ENCODE data around the gene ARSG. TPM values are rescaled to one million over a fixed set of nuclear protein-coding genes. Genes with fewer than 3 reads are reported as not detected.

ARSG gene
- total and polyA plus RNA-seq, 2 of the 4 experiments (the other 2 are of a cell fraction) = 2.9 to 3.0 TPM

DNA sequence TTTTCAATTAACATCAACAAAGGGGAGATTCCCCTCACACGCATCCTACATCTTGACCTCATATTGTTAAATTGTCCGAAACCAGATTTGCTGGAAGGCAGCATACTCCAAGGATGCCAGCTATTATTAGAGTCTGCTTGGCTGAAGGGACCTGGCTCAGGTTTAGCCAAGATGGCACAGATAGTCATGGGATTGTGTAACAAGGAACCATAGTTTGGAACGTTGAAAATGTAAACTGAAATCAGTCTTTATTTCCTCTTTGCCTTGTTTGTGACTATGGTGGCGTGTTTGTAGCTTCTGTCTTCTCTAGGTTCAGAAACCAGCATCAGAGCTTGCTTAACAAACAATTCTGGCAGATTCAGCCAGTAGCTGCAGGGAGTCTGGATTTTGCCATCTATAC is 5.9 kb downstream of the ARSG start (continued):
- TF ChIP-seq CEBPB (IDR thresholded peaks at IDR 0.05; ENCODE audit: low read depth, low read length) (no peak), POLR2A (IDR thresholded peaks at IDR 0.05; ENCODE audit: low read depth, low read length) (no peak), MAFK (IDR thresholded peaks at IDR 0.05; ENCODE audit: low read depth, low read length) (no peak)

- Histone ChIP-seq H2AK5ac (ENCODE audit: low read depth, low read length) (no peak overlapping the region), H3K27me3 (ENCODE audit: control insufficient read depth, insufficient read depth, low read length) (peaks cover 4% of the 10 kb centered on the region), H2BK5ac (ENCODE audit: low read depth, low read length, poor library complexity, severe bottlenecking) (no peak overlapping the region), H3K79me1 (ENCODE audit: low read depth in 1 of 2, low read length in 2 of 2) (no peaks in the 10 kb centered on the region), H2AFZ (replicated peaks; ENCODE audit: low read length, poor library complexity) (no peak overlapping the region), H3K9ac (ENCODE audit: low read depth, low read length) (no peak overlapping the region), H4K5ac (ENCODE audit: low read depth, low read length) (no peak overlapping the region), H3K4ac (ENCODE audit: low read depth, low read length) (no peak overlapping the region), H3K27ac (ENCODE audit: insufficient read depth, low read length) (no peak overlapping the region), H3K4me3 (ENCODE audit: insufficient read depth, low read depth, low read length) (no peak overlapping the region), H3K14ac (replicated peaks; ENCODE audit: low read depth, low read length) (no peak overlapping the region), H3K4me1 (ENCODE audit: control insufficient read depth, insufficient read depth, low read length) (peaks cover 5% of the 10 kb centered on the region), H2BK20ac (ENCODE audit: low read depth, low read length) (no peak overlapping the region), H3K9me3 (ENCODE audit: control insufficient read depth, insufficient read depth, low read length) (no peaks in the 10 kb centered on the region; the same call in 1 of the 2 replicates), H4K20me1 (ENCODE audit: insufficient read depth, low read length) (no peaks in the 10 kb centered on the region), H3K18ac (ENCODE audit: low read depth, low read length) (no peak overlapping the region), H3K4me2 (ENCODE audit: low read depth, low read length) (no peak overlapping the region), H2BK15ac (ENCODE audit: low read depth, low read length) (no peak overlapping the region), H4K8ac (ENCODE audit: low read depth in 2 of 2, low read length in 2 of 2) (no peak overlapping the region), H3K9me1 (ENCODE audit: insufficient read depth, low read length) (no peaks in the 10 kb centered on the region), H3K36me3 (ENCODE audit: control insufficient read depth, insufficient read depth, low read length) (no peaks in the 10 kb centered on the region), H2BK120ac (ENCODE audit: low read depth, low read length) (no peak overlapping the region), H3K23ac (ENCODE audit: low read depth, low read length) (no peak overlapping the region), H3K56ac (ENCODE audit: extremely low read depth, insufficient read depth, low read length) (no peak overlapping the region), H4K91ac (ENCODE audit: insufficient read depth, low read depth, low read length) (no peak overlapping the region), H2AK9ac (replicated peaks; ENCODE audit: low read depth, low read length, poor library complexity) (no peak overlapping the region)
- dilution Hi-C loops (cut with HindIII; ENCODE audit: low sequenced_read_pairs, unreplicated experiment) (no loop called here), in situ Hi-C loops (cut with MboI; ENCODE audit: low sequenced_read_pairs) (no loop called here), intact Hi-C loops (cut with micrococcal nuclease) (no loop called here)
- DNase-seq (no peak), ATAC-seq (ENCODE audit: low read depth) (no peak)
- CTCF ChIA-PET = no interaction called here
- BruUV-seq (replicated peaks) = no TSS peak
- POLR2A ChIA-PET (ENCODE audit: unreplicated experiment) = no interaction called here
- TF ChIP-seq CHD1 (IDR thresholded peaks at IDR 0.05; ENCODE audit: low read depth, low read length) (no peak), CTCF (conservative IDR thresholded peaks at IDR 0.05; ENCODE audit: low read depth, low read length) (no peak), FOS (IDR thresholded peaks at IDR 0.05; ENCODE audit: low read depth, low read length) (no peak), MAFK (IDR thresholded peaks at IDR 0.05; ENCODE audit: low read depth, low read length) (no peak), MAZ (IDR thresholded peaks at IDR 0.05; ENCODE audit: borderline replicate concordance, low read depth, low read length) (no peak), POLR2A (IDR thresholded peaks at IDR 0.05; ENCODE audit: low read depth, low read length) (no peak), RAD21 (IDR thresholded peaks at IDR 0.05; ENCODE audit: low read length) (no peak), CEBPB (IDR thresholded peaks at IDR 0.05; ENCODE audit: low read depth, low read length) (no peak), USF2 (IDR thresholded peaks at IDR 0.05; ENCODE audit: low read depth, low read length) (no peak), BHLHE40 (IDR thresholded peaks at IDR 0.05; ENCODE audit: low read depth, low read length) (no peak), RCOR1 (IDR thresholded peaks at IDR 0.05; ENCODE audit: insufficient replicate concordance, low read length) (no peak), RFX5 (IDR thresholded peaks at IDR 0.05; ENCODE audit: low read depth, low read length) (no peak), NFE2L2 (IDR thresholded peaks at IDR 0.05; ENCODE audit: low read depth, low read length) (no peak), ELK1 (IDR thresholded peaks at IDR 0.05; ENCODE audit: borderline replicate concordance, low read depth, low read length) (no peak), MXI1 (IDR thresholded peaks at IDR 0.05; ENCODE audit: borderline replicate concordance, low read depth, low read length) (no peak)
Measured at GRCh38 chr17:68298601-68299000, 7.3 kb downstream of the ARSG start.

Measured in IMR-90 (cell line).